Subcutaneous adipose tissue (tissue), 4 donors: ENCODE measurements around the gene ZG16. TPM values are rescaled to one million over a fixed set of nuclear protein-coding genes. Genes with fewer than 3 reads are reported as not detected.

ENCODE experiments used
- total RNA-seq, 4 donors: library from RNA; depleted of rRNA; stranded (reverse); fragments of >200 nt; gene quantifications; one replicate each; pipeline ENCODE4 v1.1.0, GENCODE V29; 2016
- TF ChIP-seq, protein P1 (sequence below): fragments of 450-650 bp; IDR thresholded peaks from one replicate; pipeline ENCODE4 v1.5.1; 2016; ENCODE audit warnings: low read depth, mild to moderate bottlenecking, control low read depth, antibody characterized with exemption, moderate library complexity

ZG16 gene
- total RNA-seq, 4 donors from 2014 or later, result 0.17 to 0.75 TPM; not detected in 2

DNA sequence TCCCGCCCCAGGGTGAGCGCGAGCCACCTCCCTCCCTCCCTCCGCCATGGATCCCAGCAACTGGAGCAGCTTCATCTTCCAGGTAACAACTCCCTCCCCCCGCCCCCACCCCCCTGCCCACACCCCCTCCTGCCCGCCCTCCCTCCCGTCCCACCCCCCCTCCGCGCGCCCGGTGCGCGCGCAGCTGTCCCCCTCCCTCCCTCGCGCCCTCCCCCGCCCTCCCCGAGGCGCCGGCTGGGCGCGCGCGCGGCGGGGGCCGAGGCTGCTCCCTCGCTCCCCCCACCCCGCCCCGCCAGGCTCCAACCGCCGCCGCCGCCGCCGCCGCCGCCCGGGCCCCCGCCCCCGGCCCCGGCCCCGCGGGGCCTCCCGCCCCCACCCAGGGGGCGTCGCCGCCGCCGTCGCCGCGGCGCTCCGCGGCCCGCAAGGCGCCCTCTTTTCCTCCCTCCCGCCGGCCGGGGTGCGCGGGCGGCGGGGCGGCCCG is 28.1 kb downstream of the ZG16 start, which contains the start of gene MAZ:
Gene MAZ, plus strand, starts transcription at position 431 of the 481 bp plus-strand sequence. CDS start 173 bp downstream, outside the sequence.
- TF ChIP-seq, protein P1, sequence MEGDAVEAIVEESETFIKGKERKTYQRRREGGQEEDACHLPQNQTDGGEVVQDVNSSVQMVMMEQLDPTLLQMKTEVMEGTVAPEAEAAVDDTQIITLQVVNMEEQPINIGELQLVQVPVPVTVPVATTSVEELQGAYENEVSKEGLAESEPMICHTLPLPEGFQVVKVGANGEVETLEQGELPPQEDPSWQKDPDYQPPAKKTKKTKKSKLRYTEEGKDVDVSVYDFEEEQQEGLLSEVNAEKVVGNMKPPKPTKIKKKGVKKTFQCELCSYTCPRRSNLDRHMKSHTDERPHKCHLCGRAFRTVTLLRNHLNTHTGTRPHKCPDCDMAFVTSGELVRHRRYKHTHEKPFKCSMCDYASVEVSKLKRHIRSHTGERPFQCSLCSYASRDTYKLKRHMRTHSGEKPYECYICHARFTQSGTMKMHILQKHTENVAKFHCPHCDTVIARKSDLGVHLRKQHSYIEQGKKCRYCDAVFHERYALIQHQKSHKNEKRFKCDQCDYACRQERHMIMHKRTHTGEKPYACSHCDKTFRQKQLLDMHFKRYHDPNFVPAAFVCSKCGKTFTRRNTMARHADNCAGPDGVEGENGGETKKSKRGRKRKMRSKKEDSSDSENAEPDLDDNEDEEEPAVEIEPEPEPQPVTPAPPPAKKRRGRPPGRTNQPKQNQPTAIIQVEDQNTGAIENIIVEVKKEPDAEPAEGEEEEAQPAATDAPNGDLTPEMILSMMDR, result no peak

DNA sequence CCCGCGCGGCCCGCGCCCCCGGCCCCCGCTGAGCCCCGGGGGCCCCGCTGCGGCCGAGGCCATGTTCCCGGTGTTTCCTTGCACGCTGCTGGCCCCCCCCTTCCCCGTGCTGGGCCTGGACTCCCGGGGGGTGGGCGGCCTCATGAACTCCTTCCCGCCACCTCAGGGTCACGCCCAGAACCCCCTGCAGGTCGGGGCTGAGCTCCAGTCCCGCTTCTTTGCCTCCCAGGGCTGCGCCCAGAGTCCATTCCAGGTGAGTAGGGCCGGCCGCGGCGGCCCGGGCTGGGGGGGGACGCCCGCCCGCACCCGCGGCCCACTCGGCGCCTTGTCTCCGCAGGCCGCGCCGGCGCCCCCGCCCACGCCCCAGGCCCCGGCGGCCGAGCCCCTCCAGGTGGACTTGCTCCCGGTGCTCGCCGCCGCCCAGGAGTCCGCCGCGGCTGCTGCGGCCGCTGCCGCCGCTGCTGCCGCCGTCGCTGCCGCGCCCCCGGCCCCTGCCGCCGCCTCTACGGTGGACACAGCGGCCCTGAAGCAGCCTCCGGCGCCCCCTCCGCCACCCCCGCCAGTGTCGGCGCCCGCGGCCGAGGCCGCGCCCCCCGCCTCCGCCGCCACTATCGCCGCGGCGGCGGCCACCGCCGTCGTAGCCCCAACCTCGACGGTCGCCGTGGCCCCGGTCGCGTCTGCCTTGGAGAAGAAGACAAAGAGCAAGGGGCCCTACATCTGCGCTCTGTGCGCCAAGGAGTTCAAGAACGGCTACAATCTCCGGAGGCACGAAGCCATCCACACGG is 28.8 kb downstream of the ZG16 start:
- TF ChIP-seq, protein P1, result no peak

DNA sequence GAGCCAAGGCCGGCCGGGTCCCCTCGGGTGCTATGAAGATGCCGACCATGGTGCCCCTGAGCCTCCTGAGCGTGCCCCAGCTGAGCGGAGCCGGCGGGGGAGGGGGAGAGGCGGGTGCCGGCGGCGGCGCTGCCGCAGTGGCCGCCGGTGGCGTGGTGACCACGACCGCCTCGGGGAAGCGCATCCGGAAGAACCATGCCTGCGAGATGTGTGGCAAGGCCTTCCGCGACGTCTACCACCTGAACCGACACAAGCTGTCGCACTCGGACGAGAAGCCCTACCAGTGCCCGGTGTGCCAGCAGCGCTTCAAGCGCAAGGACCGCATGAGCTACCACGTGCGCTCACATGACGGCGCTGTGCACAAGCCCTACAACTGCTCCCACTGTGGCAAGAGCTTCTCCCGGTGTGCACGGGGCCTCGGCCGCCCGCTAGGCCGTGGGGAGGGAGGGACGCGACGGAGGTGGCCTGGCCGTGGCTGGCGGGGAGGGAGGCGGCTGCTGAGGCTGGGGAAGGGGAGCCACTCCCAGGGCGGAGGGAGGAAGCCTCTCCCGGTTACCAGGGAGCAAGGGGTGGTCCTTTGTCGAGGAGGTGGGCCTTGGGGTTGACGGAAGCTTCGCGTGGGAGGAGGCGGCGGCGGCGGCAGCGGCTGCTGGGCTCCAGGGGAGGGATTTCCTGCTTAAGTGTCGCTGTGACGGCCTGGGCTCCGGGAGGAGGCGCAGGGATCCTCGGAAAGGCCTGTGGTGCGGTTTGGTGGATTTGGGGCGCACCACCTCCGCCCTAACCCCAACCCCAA is 29.6 kb downstream of the ZG16 start:
- TF ChIP-seq, protein P1, result no peak

DNA sequence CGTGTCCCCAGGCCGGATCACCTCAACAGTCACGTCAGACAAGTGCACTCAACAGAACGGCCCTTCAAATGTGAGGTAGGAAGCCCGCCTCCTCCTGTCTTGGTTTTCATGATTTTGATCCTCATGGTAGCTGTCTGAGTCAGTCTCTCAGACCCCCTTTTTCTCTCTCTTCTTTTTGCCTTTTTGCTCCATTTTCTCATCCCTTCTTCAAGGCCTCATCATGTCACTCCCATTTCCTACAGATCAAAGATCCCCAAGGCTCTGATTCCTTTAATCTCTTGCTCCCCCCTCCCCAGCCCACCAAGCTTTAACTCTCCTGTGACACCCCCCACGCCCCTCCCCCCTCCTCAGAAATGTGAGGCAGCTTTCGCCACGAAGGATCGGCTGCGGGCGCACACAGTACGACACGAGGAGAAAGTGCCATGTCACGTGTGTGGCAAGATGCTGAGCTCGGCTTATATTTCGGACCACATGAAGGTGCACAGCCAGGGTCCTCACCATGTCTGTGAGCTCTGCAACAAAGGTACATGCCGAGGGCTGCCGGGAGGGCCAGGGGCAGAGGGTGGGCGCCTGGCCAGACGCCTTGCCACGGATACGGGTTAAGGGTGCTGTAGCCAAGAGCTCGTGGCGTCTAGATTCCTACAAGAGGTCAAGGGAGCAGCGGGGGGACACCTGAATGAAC is 30.3 kb downstream of the ZG16 start:
- TF ChIP-seq, protein P1, result no peak

DNA sequence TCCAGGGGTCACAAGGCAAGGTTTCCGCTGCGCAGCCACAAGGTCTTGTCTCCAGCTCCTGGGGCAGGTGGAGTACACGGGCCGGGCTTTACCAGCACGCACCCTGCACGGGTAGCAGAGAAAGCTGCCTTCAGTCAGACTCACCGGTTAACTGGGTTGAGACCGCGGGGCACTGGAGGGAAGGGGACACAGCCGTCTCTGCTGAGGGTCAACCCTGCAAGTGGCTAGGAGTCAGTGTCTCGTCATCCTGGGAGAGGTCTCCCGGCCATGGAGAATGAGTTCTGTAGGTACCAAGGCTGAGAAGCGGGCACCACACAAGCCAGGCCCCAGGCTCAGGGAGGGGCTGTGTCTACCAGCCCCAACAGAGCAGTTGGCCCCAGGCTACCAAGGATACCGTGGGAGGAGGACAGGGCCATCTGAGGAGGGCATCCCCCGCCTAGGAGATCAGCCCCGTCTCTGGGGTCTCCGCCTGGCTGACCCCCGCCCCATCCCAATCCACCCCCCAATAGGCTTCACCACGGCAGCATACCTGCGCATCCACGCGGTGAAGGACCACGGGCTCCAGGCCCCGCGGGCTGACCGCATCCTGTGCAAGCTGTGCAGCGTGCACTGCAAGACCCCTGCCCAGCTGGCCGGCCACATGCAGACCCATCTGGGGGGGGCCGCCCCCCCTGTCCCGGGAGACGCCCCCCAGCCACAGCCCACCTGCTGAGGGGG is 31.1 kb downstream of the ZG16 start:
- TF ChIP-seq, protein P1, result no peak

DNA sequence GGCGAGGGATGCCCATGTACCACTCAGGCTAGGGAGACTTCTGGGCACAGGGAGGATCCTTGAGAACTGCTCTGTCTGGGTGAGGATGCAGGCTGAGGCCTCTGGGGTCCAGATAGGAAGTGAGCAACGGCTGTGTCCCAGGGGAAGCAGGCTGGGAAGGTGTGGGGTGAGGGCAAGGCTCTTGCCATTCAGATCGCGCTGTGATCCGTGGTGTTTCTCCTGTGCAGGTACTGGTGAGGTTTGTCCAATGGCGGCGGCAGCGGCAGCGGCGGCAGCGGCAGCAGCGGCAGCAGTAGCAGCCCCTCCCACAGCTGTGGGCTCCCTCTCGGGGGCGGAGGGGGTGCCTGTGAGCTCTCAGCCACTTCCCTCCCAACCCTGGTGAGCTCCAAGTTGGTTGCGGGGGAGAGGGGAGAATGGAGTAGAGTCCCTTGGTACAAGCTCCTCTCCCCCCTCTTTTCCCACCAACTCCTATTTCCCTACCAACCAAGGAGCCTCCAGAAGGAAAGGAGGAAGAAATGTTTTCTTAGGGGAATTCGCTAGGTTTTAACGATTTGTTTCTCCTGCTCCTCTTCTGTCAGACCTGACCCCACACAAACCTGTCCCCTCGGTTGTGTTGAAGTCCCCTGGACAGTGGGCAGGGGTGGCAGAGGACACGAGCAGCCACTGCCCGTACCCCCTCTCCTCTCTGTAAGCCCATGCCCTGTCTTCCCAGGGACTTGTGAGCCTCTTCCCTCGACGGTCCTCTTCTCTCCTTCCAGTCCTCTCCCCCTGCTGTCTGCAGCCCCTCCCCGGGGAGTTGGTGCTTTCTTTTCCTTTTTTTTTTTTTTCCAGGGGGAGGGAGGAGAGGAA is 32.0 kb downstream of the ZG16 start:
- TF ChIP-seq, protein P1, result no peak
